Kidney (tissue), 14 donors: ENCODE measurements around the gene ARHGAP26. TPM values are rescaled to one million over a fixed set of nuclear protein-coding genes. Genes with fewer than 3 reads are reported as not detected.
"Not testable (repeated sequence)": the region's sequence is repeated elsewhere in the genome, so short reads cannot be mapped to it uniquely, and the experiment has no call there.

ENCODE experiments used
- DNase-seq, 5 donors: peaks; one replicate each; pipeline ENCODE4 v3.0.0-alpha.2; 2013 to 2020
- FAIRE-seq: peaks from 2 replicates; lab custom pipeline; 2012; peaks lifted over from hg19 to GRCh38; lab: Jason Lieb, UNC
- H3K27ac ChIP-seq, 2 donors: one replicate each; pipeline ENCODE4 v1.7.0; 2013; ENCODE audit warnings: low read depth in 2 of 2, low read length in 2 of 2, inconsistent platforms in 1 of 2
- H3K27me3 ChIP-seq: one replicate; pipeline ENCODE4 v1.7.1; 2013; ENCODE audit warnings: low read length, inconsistent platforms; ENCODE audit not compliant: control insufficient read depth, insufficient read depth
- H3K36me3 ChIP-seq, 3 donors: one replicate each; pipeline versions ENCODE4 v1.7.0 to v1.7.1; 2013; ENCODE audit warnings: low read length in 3 of 3, control low read depth in 1 of 3, inconsistent platforms in 1 of 3; ENCODE audit not compliant: insufficient read depth in 3 of 3, control insufficient read depth in 2 of 3
- H3K4me1 ChIP-seq, 3 donors: one replicate each; pipeline versions ENCODE4 v1.7.0 to v1.7.1; 2013; ENCODE audit warnings: low read length in 3 of 3, inconsistent platforms in 1 of 3, low read depth in 1 of 3; ENCODE audit not compliant: control insufficient read depth in 2 of 3, insufficient read depth in 2 of 3
- H3K4me3 ChIP-seq, 3 donors: one replicate each; pipeline versions ENCODE4 v1.7.0 to v1.8.1; 2013; ENCODE audit warnings: low read length in 3 of 3, control low read depth in 1 of 3, inconsistent platforms in 1 of 3
- H3K9ac ChIP-seq, 3 donors: one replicate each; pipeline versions ENCODE4 v1.7.0 to v1.7.1; 2013; ENCODE audit warnings: low read length in 3 of 3, control low read depth in 1 of 3, inconsistent platforms in 1 of 3
- H3K9me3 ChIP-seq, 3 donors: one replicate each; pipeline versions ENCODE4 v1.7.0 to v1.7.1; 2013; ENCODE audit warnings: low read length in 3 of 3, control low read depth in 1 of 3, inconsistent platforms in 1 of 3; ENCODE audit not compliant: control insufficient read depth in 2 of 3, insufficient read depth in 1 of 3
- CTCF ChIP-seq: IDR thresholded peaks from 3 replicates; pipeline ENCODE4 v1.5.1; 2012; ENCODE audit warnings: mild to moderate bottlenecking, moderate library complexity, borderline replicate concordance; ENCODE audit not compliant: insufficient read depth; ENCODE audit errors: extremely low read depth
- intact Hi-C: fragments of 100-400 bp; cut with DNase I; formaldehyde crosslinking; loops from one replicate; pipeline ENCODE4 v1.11.1; 2022
- polyA plus RNA-seq: library from polyadenylated mRNA; stranded (reverse); fragments of 350-450 nt; fragmentation: Illumina TruSeq; extraction: RNeasy Lipid Tissue Mini Kit (QIAGEN cat#74804); gene quantifications from one replicate; pipeline ENCODE4 v1.2.3, GENCODE V29; 2014; ENCODE audit warnings: low read depth, low replicate concordance; ENCODE audit not compliant: insufficient read depth
- total RNA-seq: library from RNA; stranded (reverse); fragmentation: NEBNext Ultra II Directional; extraction: Animal tissue kit (Norgen Biotek cat#: 25700); gene quantifications from one replicate; pipeline ENCODE4 v1.2.1, GENCODE V29; 2021
- donor health status: control.
- donor health status: control.
- donor health status: control.
- donor health status: control.
- donor health status: control.
- donor health status: DM: yes; HTN: yes; CAD: no.
- donor health status: Normal renal cell carcinoma (clear cell type).

ARHGAP26 gene
- total and polyA plus RNA-seq, 2 donors from 2014 or later = 2.5 to 85.7 TPM

- Histone ChIP-seq H3K9ac (no peak overlapping the region), H3K27me3 (no peaks in the 10 kb centered on the region), H3K4me1 (no peaks in the 10 kb centered on the region), H3K36me3 (no peaks in the 10 kb centered on the region), H3K4me3 (no peak overlapping the region), H3K27ac (no peak overlapping the region), H3K9me3 (no peaks in the 10 kb centered on the region)
- TF ChIP-seq CTCF = no peak
- FAIRE-seq = no peak
- DNase-seq = no peak
- intact Hi-C loops = no loop called here
These were observed 224.0 kb downstream of the ARHGAP26 start for GRCh38 chr5:142994218-142994617.

GRCh38 chr5:142995621-142996020 lies 225.4 kb downstream of the ARHGAP26 start:
- H3K4me1 ChIP-seq, H3K27me3 ChIP-seq, DNase-seq, H3K9me3 ChIP-seq, intact Hi-C loops, FAIRE-seq, H3K9ac ChIP-seq, H3K4me3 ChIP-seq, H3K27ac ChIP-seq, H3K36me3 ChIP-seq: not testable (repeated sequence)

GRCh38 chr5:142997591-142997990 lies 227.4 kb downstream of the ARHGAP26 start:
- Histone ChIP-seq H3K4me1 (peaks cover 7 to 11% (median 9%) of the 10 kb centered on the region in 3 donors), H3K36me3 (no peaks in the 10 kb centered on the region), H3K9ac (no peak overlapping the region), H3K27ac (no peak overlapping the region), H3K27me3 (no peaks in the 10 kb centered on the region), H3K9me3 (no peaks in the 10 kb centered on the region), H3K4me3 (no peak overlapping the region)
- FAIRE-seq (no peak), DNase-seq (no peak)
- intact Hi-C loops = no loop called here
- no peak for TF ChIP-seq CTCF

GRCh38 chr5:142998316-142999020 lies 228.3 kb downstream of the ARHGAP26 start:
- no peaks in the 10 kb centered on the region for H3K27me3 ChIP-seq
- H3K9ac ChIP-seq = no peak overlapping the region
- no peak for TF ChIP-seq CTCF
- no peak overlapping the region for H3K27ac ChIP-seq
- H3K36me3 ChIP-seq = no peaks in the 10 kb centered on the region
- no peaks in the 10 kb centered on the region for H3K9me3 ChIP-seq
- H3K4me1 ChIP-seq = peaks cover 11 to 19% (median 14%) of the 10 kb centered on the region in 3 donors
- intact Hi-C loops = no loop called here
- no peak for FAIRE-seq
- DNase-seq = no peak
- H3K4me3 ChIP-seq = no peak overlapping the region

- not testable (repeated sequence) for DNase-seq, H3K9ac ChIP-seq, H3K36me3 ChIP-seq, H3K27ac ChIP-seq, FAIRE-seq, H3K4me3 ChIP-seq, H3K9me3 ChIP-seq, H3K27me3 ChIP-seq
- intact Hi-C loops = loop anchor here (10.0 kb wide), 1 partner anchor 394 kb away; no protein-coding TSS in a partner anchor
- peaks cover 11 to 24% (median 14%) of the 10 kb centered on the region in 3 donors for H3K4me1 ChIP-seq
These were observed 230.4 kb downstream of the ARHGAP26 start for GRCh38 chr5:143000551-143000950.
